GM12878 (cell line): ENCODE measurements around the gene OR9Q1. TPM values are rescaled to one million over a fixed set of nuclear protein-coding genes. Genes with fewer than 3 reads are reported as not detected.

Experiments used
- polyA plus RNA-seq, 11 experiments: library from polyadenylated mRNA; depleted of rRNA in 4 of 11; unstranded in 6 of 11; stranded (reverse) in 5 of 11; fragments of >200 nt; fragmentation: Nextera tagmentation in 4 of 11; fragmentation: Illumina TruSeq in 1 of 11; extraction: Ambion mirVana in 4 of 11; extraction: Trizol in 1 of 11; gene quantifications; 1 replicate in 1 of 11; 2 replicates in 10 of 11; pipeline versions ENCODE4 v1.2.1 to v1.2.3, GENCODE V29; 2011 to 2016; ENCODE audit warnings: inconsistent platforms in 2 of 11, missing spikeins in 2 of 11, low read depth in 1 of 11
- small RNA-seq: library from RNA; depleted of rRNA; stranded (forward); fragments of <200 nt; gene quantifications from one replicate; pipeline ENCODE3, GENCODE V24; 2014
- total RNA-seq, 4 experiments: library from RNA; depleted of rRNA in 3 of 4; stranded (reverse); fragments of >200 nt in 3 of 4; fragmentation: Illumina TruSeq in 1 of 4; extraction: Trizol in 1 of 4; gene quantifications; 2 replicates each; pipeline versions ENCODE4 v1.2.1 to v1.2.3, GENCODE V29; 2013 to 2021

OR9Q1 gene
- total and polyA plus RNA-seq, 10 of the 15 experiments (the other 5 are each of a cell fraction or from before 2014, with no cell fraction given), result not detected

Small RNA genes within 50 kb of the gene (small RNA-seq; reads per million reads assigned to genes)
- not detected for gene RNU6-899P

Other genes starting within 250 kb of the OR9Q1 start
- not detected in 2 replicates for gene OR6Q1, start 7.1 kb downstream of the OR9Q1 start, total RNA-seq (2014; rRNA removed)
- gene OR6Q1, start 7.1 kb downstream of the OR9Q1 start, total RNA-seq (2014; rRNA removed; fragmentation: Illumina TruSeq; extraction: Trizol), result not detected in 2 replicates
- gene OR6Q1, start 7.1 kb downstream of the OR9Q1 start, total RNA-seq (2021), result not detected in 2 replicates
- not detected in 2 replicates for gene OR6Q1, start 7.1 kb downstream of the OR9Q1 start, polyA plus RNA-seq (2011; rRNA removed)
- gene OR6Q1, start 7.1 kb downstream of the OR9Q1 start, polyA plus RNA-seq (2014; fragmentation: Illumina TruSeq; extraction: Trizol), result not detected in 2 replicates
- gene OR6Q1, start 7.1 kb downstream of the OR9Q1 start, polyA plus RNA-seq (2014; fragmentation: Nextera tagmentation; extraction: Ambion mirVana), result not detected
- not detected in 2 replicates for gene OR6Q1, start 7.1 kb downstream of the OR9Q1 start, polyA plus RNA-seq (2014; rRNA removed)
- not detected for gene OR6Q1, start 7.1 kb downstream of the OR9Q1 start, polyA plus RNA-seq (2016; fragmentation: Nextera tagmentation; extraction: Ambion mirVana)
- gene OR9I1, start 101.6 kb downstream of the OR9Q1 start, total RNA-seq (2014; rRNA removed), result not detected in 2 replicates
- not detected in 2 replicates for gene OR9I1, start 101.6 kb downstream of the OR9Q1 start, total RNA-seq (2014; rRNA removed; fragmentation: Illumina TruSeq; extraction: Trizol)
- not detected in 2 replicates for gene OR9I1, start 101.6 kb downstream of the OR9Q1 start, total RNA-seq (2021)
- not detected in 2 replicates for gene OR9I1, start 101.6 kb downstream of the OR9Q1 start, polyA plus RNA-seq (2011; rRNA removed)
- not detected in 2 replicates for gene OR9I1, start 101.6 kb downstream of the OR9Q1 start, polyA plus RNA-seq (2014; fragmentation: Illumina TruSeq; extraction: Trizol)
- gene OR9I1, start 101.6 kb downstream of the OR9Q1 start, polyA plus RNA-seq (2014; fragmentation: Nextera tagmentation; extraction: Ambion mirVana), result not detected
- not detected in 2 replicates for gene OR9I1, start 101.6 kb downstream of the OR9Q1 start, polyA plus RNA-seq (2014; rRNA removed)
- not detected for gene OR9I1, start 101.6 kb downstream of the OR9Q1 start, polyA plus RNA-seq (2016; fragmentation: Nextera tagmentation; extraction: Ambion mirVana)
- gene OR9Q2, start 165.2 kb downstream of the OR9Q1 start, total RNA-seq (2014; rRNA removed), result not detected in 2 replicates
- not detected in 2 replicates for gene OR9Q2, start 165.2 kb downstream of the OR9Q1 start, total RNA-seq (2014; rRNA removed; fragmentation: Illumina TruSeq; extraction: Trizol)
- not detected in 2 replicates for gene OR9Q2, start 165.2 kb downstream of the OR9Q1 start, total RNA-seq (2021)
- 0.05 TPM in 1 of 2 replicates, not detected in the other for gene OR9Q2, start 165.2 kb downstream of the OR9Q1 start, polyA plus RNA-seq (2011; rRNA removed)
- not detected in 2 replicates for gene OR9Q2, start 165.2 kb downstream of the OR9Q1 start, polyA plus RNA-seq (2014; fragmentation: Illumina TruSeq; extraction: Trizol)
- gene OR9Q2, start 165.2 kb downstream of the OR9Q1 start, polyA plus RNA-seq (2014; fragmentation: Nextera tagmentation; extraction: Ambion mirVana), result not detected
- not detected in 2 replicates for gene OR9Q2, start 165.2 kb downstream of the OR9Q1 start, polyA plus RNA-seq (2014; rRNA removed)
- gene OR9Q2, start 165.2 kb downstream of the OR9Q1 start, polyA plus RNA-seq (2016; fragmentation: Nextera tagmentation; extraction: Ambion mirVana), result not detected
- not detected in 2 replicates for gene OR1S2, start 180.3 kb downstream of the OR9Q1 start, total RNA-seq (2014; rRNA removed)
- not detected in 2 replicates for gene OR1S2, start 180.3 kb downstream of the OR9Q1 start, total RNA-seq (2014; rRNA removed; fragmentation: Illumina TruSeq; extraction: Trizol)
- gene OR1S2, start 180.3 kb downstream of the OR9Q1 start, total RNA-seq (2021), result not detected in 2 replicates
- not detected in 2 replicates for gene OR1S2, start 180.3 kb downstream of the OR9Q1 start, polyA plus RNA-seq (2011; rRNA removed)
- gene OR1S2, start 180.3 kb downstream of the OR9Q1 start, polyA plus RNA-seq (2014; fragmentation: Illumina TruSeq; extraction: Trizol), result not detected in 2 replicates
- not detected for gene OR1S2, start 180.3 kb downstream of the OR9Q1 start, polyA plus RNA-seq (2014; fragmentation: Nextera tagmentation; extraction: Ambion mirVana)
- not detected in 2 replicates for gene OR1S2, start 180.3 kb downstream of the OR9Q1 start, polyA plus RNA-seq (2014; rRNA removed)
- gene OR1S2, start 180.3 kb downstream of the OR9Q1 start, polyA plus RNA-seq (2016; fragmentation: Nextera tagmentation; extraction: Ambion mirVana), result not detected
- gene OR1S1, start 188.8 kb downstream of the OR9Q1 start, total RNA-seq (2014; rRNA removed), result not detected in 2 replicates
- gene OR1S1, start 188.8 kb downstream of the OR9Q1 start, total RNA-seq (2014; rRNA removed; fragmentation: Illumina TruSeq; extraction: Trizol), result not detected in 2 replicates
- gene OR1S1, start 188.8 kb downstream of the OR9Q1 start, total RNA-seq (2021), result not detected in 2 replicates
- not detected in 2 replicates for gene OR1S1, start 188.8 kb downstream of the OR9Q1 start, polyA plus RNA-seq (2011; rRNA removed)
- not detected in 2 replicates for gene OR1S1, start 188.8 kb downstream of the OR9Q1 start, polyA plus RNA-seq (2014; fragmentation: Illumina TruSeq; extraction: Trizol)
- gene OR1S1, start 188.8 kb downstream of the OR9Q1 start, polyA plus RNA-seq (2014; fragmentation: Nextera tagmentation; extraction: Ambion mirVana), result not detected
- not detected in 2 replicates for gene OR1S1, start 188.8 kb downstream of the OR9Q1 start, polyA plus RNA-seq (2014; rRNA removed)
- gene OR1S1, start 188.8 kb downstream of the OR9Q1 start, polyA plus RNA-seq (2016; fragmentation: Nextera tagmentation; extraction: Ambion mirVana), result not detected
- not detected in 2 replicates for gene OR10Q1, start 205.0 kb downstream of the OR9Q1 start, total RNA-seq (2014; rRNA removed)
- not detected in 2 replicates for gene OR10Q1, start 205.0 kb downstream of the OR9Q1 start, total RNA-seq (2014; rRNA removed; fragmentation: Illumina TruSeq; extraction: Trizol)
- gene OR10Q1, start 205.0 kb downstream of the OR9Q1 start, total RNA-seq (2021), result not detected in 2 replicates
- gene OR10Q1, start 205.0 kb downstream of the OR9Q1 start, polyA plus RNA-seq (2011; rRNA removed), result not detected in 2 replicates
- not detected in 2 replicates for gene OR10Q1, start 205.0 kb downstream of the OR9Q1 start, polyA plus RNA-seq (2014; fragmentation: Illumina TruSeq; extraction: Trizol)
- gene OR10Q1, start 205.0 kb downstream of the OR9Q1 start, polyA plus RNA-seq (2014; fragmentation: Nextera tagmentation; extraction: Ambion mirVana), result not detected
- not detected in 2 replicates for gene OR10Q1, start 205.0 kb downstream of the OR9Q1 start, polyA plus RNA-seq (2014; rRNA removed)
- not detected for gene OR10Q1, start 205.0 kb downstream of the OR9Q1 start, polyA plus RNA-seq (2016; fragmentation: Nextera tagmentation; extraction: Ambion mirVana)
- not detected in 2 replicates for gene OR10W1, start 244.4 kb downstream of the OR9Q1 start, total RNA-seq (2014; rRNA removed)
- not detected in 2 replicates for gene OR10W1, start 244.4 kb downstream of the OR9Q1 start, total RNA-seq (2014; rRNA removed; fragmentation: Illumina TruSeq; extraction: Trizol)
- not detected in 2 replicates for gene OR10W1, start 244.4 kb downstream of the OR9Q1 start, total RNA-seq (2021)
- not detected in 2 replicates for gene OR10W1, start 244.4 kb downstream of the OR9Q1 start, polyA plus RNA-seq (2011; rRNA removed)
- gene OR10W1, start 244.4 kb downstream of the OR9Q1 start, polyA plus RNA-seq (2014; fragmentation: Illumina TruSeq; extraction: Trizol), result not detected in 2 replicates
- gene OR10W1, start 244.4 kb downstream of the OR9Q1 start, polyA plus RNA-seq (2014; fragmentation: Nextera tagmentation; extraction: Ambion mirVana), result not detected
- not detected in 2 replicates for gene OR10W1, start 244.4 kb downstream of the OR9Q1 start, polyA plus RNA-seq (2014; rRNA removed)
- gene OR10W1, start 244.4 kb downstream of the OR9Q1 start, polyA plus RNA-seq (2016; fragmentation: Nextera tagmentation; extraction: Ambion mirVana), result not detected